Activated CD8-positive, alpha-beta memory T cell treated with anti-CD3 and anti-CD28 coated beads, Interleukin-2, amount 50 U/mL, for 48 hours (primary cell): Measurements from ENCODE around the gene MED15.
A peak's percentile ranks its signal among the peaks of the same experiment; 100 is the strongest.
"Not testable (repeated sequence)": the region's sequence is repeated elsewhere in the genome, so short reads cannot be mapped to it uniquely, and the experiment has no call there.

Experiments
- DNase-seq: peaks from one replicate; pipeline ENCODE4 v3.0.0-alpha.2; 2020

MED15 gene

GRCh38 chr22:20607157-20607907 is 99.9 kb downstream of the MED15 start:
- DNase-seq: peak; percentile 50

- peak; percentile 47 for DNase-seq
Observed at GRCh38 chr22:20610243-20610686, 102.9 kb downstream of the MED15 start.

- DNase-seq: no peak
Observed at GRCh38 chr22:20610757-20611156, 103.3 kb downstream of the MED15 start.

GRCh38 chr22:20611418-20611817 is 104.0 kb downstream of the MED15 start:
- DNase-seq: no peak

GRCh38 chr22:20613301-20613700 is 105.9 kb downstream of the MED15 start:
- DNase-seq: no peak

GRCh38 chr22:20615021-20615420 is 107.6 kb downstream of the MED15 start:
- DNase-seq: no peak

- DNase-seq: no peak
Observed at GRCh38 chr22:20615533-20616450, 108.4 kb downstream of the MED15 start.

GRCh38 chr22:20616451-20617043 is 109.1 kb downstream of the MED15 start:
- DNase-seq: no peak

GRCh38 chr22:20618488-20618887 is 111.1 kb downstream of the MED15 start:
- DNase-seq: no peak

- no peak for DNase-seq
Observed at GRCh38 chr22:20619045-20619892, 111.9 kb downstream of the MED15 start.

- DNase-seq: not testable (repeated sequence)
Observed at GRCh38 chr22:20619893-20620194, 112.4 kb downstream of the MED15 start.

GRCh38 chr22:20621162-20621561 is 113.8 kb downstream of the MED15 start:
- DNase-seq: no peak

- DNase-seq: no peak
Observed at GRCh38 chr22:20622650-20623339, 115.4 kb downstream of the MED15 start.

- DNase-seq: peak; percentile 81
Observed at GRCh38 chr22:20624161-20624616, 116.8 kb downstream of the MED15 start.

GRCh38 chr22:20625270-20625669 is 117.9 kb downstream of the MED15 start:
- DNase-seq: no peak

GRCh38 chr22:20626811-20627210 is 119.4 kb downstream of the MED15 start:
- no peak for DNase-seq

GRCh38 chr22:20627432-20627831 is 120.0 kb downstream of the MED15 start:
- no peak for DNase-seq

- DNase-seq: no peak
Observed at GRCh38 chr22:20628081-20628939, 120.9 kb downstream of the MED15 start.

- no peak for DNase-seq
Observed at GRCh38 chr22:20629401-20629800, 122.0 kb downstream of the MED15 start.

GRCh38 chr22:20630873-20631617 is 123.6 kb downstream of the MED15 start:
- no peak for DNase-seq
